GM15510 (cell line): Measurements from ENCODE around the gene LAPTM4A.

Source experiments
- POLR2A ChIP-seq: IDR thresholded peaks from 3 replicates; pipeline ENCODE4 v1.6.1; 2011; ENCODE audit warnings: borderline replicate concordance; ENCODE audit not compliant: insufficient read length; ENCODE audit errors: extremely low read depth

Gene LAPTM4A

GRCh38 chr2:20062615-20063545 is 11.5 kb upstream of the LAPTM4A start:
- no peak for TF ChIP-seq POLR2A

- TF ChIP-seq POLR2A: no peak
Observed at GRCh38 chr2:20061940-20062339, 10.5 kb upstream of the LAPTM4A start.

GRCh38 chr2:20061476-20061875 is 10.0 kb upstream of the LAPTM4A start:
- TF ChIP-seq POLR2A: no peak

GRCh38 chr2:20060106-20060505 is 8.7 kb upstream of the LAPTM4A start:
- TF ChIP-seq POLR2A: no peak

GRCh38 chr2:20057268-20057667 is 5.8 kb upstream of the LAPTM4A start:
- no peak for TF ChIP-seq POLR2A

GRCh38 chr2:20054931-20055330 is 3.5 kb upstream of the LAPTM4A start:
- TF ChIP-seq POLR2A: no peak

- TF ChIP-seq POLR2A: no peak
Observed at GRCh38 chr2:20054119-20054518, 2.7 kb upstream of the LAPTM4A start.

GRCh38 chr2:20052861-20053281 is 1.4 kb upstream of the LAPTM4A start:
- no peak for TF ChIP-seq POLR2A

GRCh38 chr2:20052229-20052851 is 912 bp upstream of the LAPTM4A start:
- TF ChIP-seq POLR2A: no peak

- no peak for TF ChIP-seq POLR2A
Observed at GRCh38 chr2:20050646-20051531, 539 bp downstream of the LAPTM4A start.

GRCh38 chr2:20050104-20050645 is 1.3 kb downstream of the LAPTM4A start:
- TF ChIP-seq POLR2A: no peak

- TF ChIP-seq POLR2A: no peak
Observed at GRCh38 chr2:20049637-20050036, 1.8 kb downstream of the LAPTM4A start.

- TF ChIP-seq POLR2A: no peak
Observed at GRCh38 chr2:20048488-20049448, 2.7 kb downstream of the LAPTM4A start.
